Fibroblast of skin of right quadriceps (primary cell): ENCODE results near the gene TOMM22.

Experiments used
- DNase-seq: peaks from one replicate; pipeline ENCODE4 v3.0.0-alpha.2; 2013

Gene TOMM22

DNA sequence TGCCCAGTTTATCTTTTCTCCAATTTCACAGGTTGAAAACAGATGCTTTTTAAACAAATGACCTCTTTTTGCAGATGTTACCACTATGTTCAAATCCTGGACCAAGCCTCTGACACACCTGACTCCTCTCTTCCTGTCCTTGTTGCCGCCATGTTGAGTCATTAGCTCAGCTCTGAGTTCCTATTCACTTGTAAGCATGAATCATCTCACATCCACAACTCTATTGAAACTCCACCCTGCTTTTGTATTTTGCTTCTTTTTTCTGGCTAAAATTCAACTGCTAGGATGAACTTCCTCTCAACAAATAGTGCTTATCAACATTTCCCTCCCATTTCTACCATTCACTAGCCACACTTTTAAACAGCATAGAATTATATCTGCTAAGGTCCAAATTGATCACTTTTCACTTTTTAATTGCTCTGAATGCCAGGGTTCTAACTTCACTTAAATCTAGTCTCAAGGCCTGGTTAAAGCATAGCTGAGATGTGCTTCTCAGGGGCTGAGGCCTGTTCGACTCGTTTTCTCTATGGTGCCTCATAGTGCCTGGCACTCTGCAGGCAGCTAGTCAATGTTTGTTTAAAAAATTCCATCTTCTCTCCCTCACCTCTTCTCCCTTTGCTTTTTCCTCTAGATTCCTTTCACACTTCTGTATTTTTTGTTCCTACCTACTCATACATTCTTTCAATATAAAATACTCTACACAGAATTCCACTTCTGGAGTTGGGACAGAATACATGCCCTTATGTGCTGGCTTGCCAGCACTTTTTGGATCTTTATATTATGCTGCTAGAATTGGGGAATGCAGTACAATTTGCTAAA, 15.1 kb downstream of the TOMM22 start:
- peak; percentile 73 for DNase-seq

DNA sequence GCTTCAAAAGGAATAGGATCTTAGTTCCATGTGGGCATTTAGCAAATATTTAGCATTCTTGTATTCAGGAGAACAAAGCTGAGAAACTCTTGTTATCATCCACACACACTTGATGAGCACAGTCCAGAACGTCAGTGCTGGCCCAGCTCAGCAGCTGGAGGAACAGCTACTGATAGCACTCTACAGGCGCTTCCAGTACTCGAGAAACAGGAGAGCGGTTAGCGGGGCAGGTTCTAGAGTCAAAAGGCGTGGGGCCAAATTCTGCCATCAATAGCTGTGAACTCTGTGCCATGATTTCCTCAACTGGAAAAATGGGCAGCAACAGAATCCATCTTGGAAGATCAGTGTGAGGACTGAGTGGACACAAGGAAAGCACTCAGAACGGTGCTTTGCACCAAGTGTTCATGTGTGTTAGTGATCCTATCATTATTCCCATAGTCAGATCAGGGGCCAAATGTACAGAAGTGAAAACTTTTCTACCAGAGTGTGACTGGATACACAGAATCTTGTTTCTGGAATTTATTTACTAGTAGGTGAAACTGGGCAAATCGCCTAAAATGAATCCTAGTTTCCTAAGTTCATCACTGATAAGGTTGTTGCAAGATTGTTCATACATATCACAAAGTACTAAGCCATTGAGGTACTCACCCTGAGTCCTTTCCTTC, 15.8 kb downstream of the TOMM22 start:
- DNase-seq = no peak

DNA sequence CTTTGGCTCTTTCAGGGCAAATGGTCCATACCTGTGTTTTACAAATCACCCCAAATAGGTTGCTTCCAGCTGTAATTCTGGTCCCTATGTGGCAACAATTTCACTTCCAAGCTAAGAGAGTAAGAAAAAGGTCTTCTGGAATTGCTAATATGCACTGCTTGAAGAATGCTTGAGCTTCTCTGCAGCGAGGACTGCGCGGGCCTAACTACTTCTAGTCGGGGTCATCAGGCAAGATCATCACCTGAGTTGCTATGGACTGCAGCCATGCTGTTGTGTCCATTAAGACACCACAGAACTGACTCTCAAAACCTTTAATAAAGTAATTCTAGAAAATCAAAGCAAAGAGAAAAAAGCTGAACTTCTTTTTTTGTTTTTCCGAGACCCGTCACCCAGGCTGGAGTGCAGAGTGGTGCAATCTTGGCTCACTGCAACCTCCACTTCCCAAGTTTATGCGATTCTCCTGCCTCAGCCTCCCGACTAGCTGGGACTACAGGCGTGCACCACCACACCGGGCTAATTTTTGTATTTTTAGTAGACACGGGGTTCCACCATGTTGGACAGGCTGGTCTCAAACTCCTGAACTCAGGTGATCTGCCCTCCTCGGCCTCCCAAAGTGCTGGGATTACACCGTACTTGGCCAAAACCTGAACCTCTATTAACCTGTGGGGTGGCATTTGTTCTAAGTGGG, 16.8 kb downstream of the TOMM22 start:
- no peak for DNase-seq

DNA sequence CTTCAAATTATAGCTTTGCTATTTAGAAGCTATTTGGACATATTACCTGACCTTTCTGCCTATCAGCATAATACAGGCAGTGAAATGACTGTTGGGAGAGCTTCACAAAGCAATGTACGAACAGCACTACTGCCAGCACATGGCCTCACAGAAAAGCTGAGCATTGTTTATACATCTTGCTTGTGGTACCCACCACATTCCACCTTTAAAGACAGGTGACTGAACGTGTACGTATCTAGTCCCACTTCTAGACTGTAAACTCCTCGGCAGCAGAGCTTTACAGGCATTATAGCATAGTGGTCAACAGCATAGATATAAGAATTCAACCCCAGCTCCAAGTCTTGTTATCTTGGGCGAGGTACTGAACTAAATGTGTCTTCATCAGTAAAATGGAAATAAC, 17.4 kb downstream of the TOMM22 start:
- DNase-seq = no peak

DNA sequence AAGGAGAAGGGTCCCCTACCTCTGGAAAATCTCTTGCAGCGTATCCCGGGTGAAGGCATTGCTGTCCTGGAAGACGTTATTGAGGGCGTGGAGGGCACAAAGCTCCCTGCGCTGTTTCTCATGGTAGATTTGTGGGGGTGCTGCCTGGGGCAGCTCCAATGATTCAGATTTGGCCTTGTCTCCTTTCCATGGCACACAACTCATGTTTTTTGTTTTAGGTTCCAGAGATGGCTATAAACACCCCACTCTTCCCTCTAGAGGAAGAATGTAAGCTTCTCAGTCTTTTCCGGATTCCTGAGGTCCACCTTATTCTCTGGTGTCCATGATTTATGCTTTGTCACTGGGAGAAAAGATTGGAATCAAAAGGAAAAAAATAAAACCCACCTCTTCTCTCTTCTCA, 18.0 kb downstream of the TOMM22 start:
- peak; percentile 53 for DNase-seq

DNA sequence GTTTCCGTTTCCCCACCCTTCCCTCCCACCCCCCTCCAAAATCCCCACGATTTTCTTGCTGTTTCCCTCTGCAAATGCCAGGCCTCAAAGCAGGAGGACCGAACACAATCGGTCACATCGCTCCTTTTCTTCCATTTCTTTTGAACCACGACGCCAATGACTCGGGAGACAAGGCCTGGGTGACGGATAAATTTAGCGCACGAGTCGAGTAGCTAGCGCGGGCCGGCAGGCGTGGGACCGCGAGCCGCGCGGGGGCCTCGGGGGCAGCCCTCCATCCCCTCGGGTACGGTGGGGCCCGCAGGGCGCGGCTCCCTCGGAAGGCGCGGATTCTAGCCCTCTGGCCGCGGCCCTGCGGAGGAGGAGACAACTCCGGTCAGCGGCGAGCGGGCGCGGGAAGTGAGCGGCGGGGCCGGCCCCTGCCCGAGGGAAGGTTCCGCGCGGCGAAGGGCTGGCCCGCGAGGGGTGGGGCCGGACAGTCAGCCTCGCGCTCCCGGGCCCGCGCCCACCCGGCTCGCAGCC, 18.6 kb downstream of the TOMM22 start:
- DNase-seq = no peak

DNA sequence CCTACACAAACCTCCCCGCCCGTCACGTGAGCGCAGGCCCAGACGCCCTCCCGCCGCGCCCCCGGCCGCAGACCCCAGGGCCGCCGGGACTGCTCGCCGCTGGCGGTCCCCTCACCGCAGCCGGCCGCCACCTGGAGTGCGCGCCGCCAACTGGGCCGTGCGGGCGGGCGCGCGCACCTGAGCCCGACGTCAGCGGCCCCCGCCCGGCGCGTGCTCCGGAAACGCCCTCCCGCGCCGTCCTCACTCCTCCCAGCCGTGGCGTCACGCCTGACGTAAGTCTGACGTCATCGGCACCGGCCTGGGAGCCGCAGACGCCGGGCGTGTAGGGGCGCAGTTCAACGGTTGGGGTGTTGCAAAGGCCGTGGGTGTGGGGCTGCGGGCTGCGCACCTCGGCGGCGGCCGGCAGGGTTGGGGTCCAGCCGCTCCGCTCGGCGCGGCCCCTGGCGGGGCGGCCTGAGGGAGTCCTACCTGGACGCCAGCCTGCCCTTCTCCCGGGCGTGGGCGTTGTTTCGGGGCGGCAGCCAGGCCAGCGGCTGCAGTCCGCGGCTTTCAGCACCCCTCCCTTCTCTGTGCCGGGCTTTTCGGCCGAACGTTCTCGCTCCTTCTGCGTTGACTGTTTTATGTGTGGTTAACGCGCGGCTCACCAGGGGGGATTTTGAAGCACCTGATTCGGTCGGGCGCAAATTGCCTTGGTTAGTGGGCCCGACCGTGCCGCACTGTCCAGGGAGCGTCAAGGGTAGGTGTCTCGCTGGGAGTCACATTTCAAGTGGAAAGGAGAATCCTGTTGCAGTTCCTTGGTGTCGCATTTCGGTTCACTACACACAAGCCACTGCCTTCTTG, 19.3 kb downstream of the TOMM22 start, which contains the start of gene JOSD1:
Gene JOSD1 (minus strand): TSS at position 155 of the 840 bp plus-strand sequence. CDS start 956 bp downstream, outside the sequence.
- peak; percentile 95 for DNase-seq

- DNase-seq = no peak
Observed at GRCh38 chr22:38704654-38705234, 23.0 kb downstream of the TOMM22 start.

- DNase-seq = peak; percentile 100
Observed at GRCh38 chr22:38705235-38706100, 23.7 kb downstream of the TOMM22 start, which contains the start of gene GTPBP1. Gene GTPBP1, plus strand, starts transcription at chr22:38705944. Its CDS starts 12 bp downstream, at chr22:38705956.

- peak; percentile 19 for DNase-seq
Observed at GRCh38 chr22:38706101-38706900, 24.5 kb downstream of the TOMM22 start.

DNA sequence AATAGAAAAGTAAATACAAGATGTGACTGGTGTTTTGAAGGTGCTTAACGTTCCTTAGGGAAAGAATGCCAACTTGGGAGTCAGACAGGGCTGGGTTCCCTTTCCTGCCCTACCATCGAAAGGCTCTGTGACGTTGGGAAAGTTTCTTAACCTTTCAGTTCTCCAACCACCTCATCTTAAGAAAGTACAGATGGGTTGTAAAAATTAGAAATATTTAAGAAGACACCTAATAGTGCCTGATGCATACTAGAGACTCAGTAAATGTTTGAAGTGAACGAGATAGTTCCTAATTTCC, 25.1 kb downstream of the TOMM22 start:
- DNase-seq = no peak

DNA sequence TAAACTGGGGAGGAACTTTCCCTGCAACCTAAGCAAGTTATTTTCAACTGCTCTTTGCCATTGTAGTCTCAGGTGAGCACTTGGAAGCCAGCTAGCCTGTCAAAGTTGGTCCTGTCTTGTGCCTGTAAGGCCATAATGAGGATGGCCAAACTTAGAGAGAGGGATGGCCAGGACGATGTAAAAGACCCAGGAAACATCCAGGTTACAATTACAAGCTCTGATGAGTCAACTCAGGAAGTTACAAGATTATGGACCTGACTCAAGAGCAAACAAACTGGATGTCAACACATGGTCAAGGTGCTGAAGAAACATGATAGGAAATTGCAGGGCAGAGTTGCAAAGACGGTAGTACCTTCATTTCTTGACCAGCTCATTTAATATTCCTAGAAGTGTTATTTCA, 25.6 kb downstream of the TOMM22 start:
- DNase-seq = no peak

- no peak for DNase-seq
Observed at GRCh38 chr22:38707984-38708383, 26.2 kb downstream of the TOMM22 start.

GRCh38 chr22:38709306-38709705, 27.5 kb downstream of the TOMM22 start:
- DNase-seq = no peak

GRCh38 chr22:38710351-38710750, 28.6 kb downstream of the TOMM22 start:
- DNase-seq = no peak

DNA sequence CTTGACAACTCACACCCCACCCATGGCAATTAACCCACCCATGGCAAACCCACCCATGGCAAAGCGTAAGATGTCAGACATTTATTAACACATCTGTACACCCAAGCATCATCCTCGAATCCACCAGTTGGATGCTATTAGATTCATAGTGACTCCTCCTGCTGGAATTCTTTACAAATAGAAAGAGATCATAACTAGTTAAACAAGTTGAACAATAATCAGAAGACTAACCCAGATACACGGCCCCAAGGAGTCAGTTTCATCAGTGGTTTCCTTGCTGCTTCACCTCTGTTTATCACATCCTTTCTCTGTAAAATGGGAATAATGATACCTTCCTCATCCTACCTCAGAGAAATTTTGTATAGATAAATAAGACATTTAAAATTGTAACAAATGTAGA, 29.1 kb downstream of the TOMM22 start:
- DNase-seq = no peak

GRCh38 chr22:38712486-38713207, 30.9 kb downstream of the TOMM22 start:
- no peak for DNase-seq

GRCh38 chr22:38713921-38714320, 32.2 kb downstream of the TOMM22 start:
- no peak for DNase-seq

- no peak for DNase-seq
Observed at GRCh38 chr22:38715176-38715764, 33.5 kb downstream of the TOMM22 start.
